Naive thymus-derived CD8-positive, alpha-beta T cell (primary cell): ENCODE results near the gene C1orf35. TPM values are rescaled to one million over a fixed set of nuclear protein-coding genes. Genes with fewer than 3 reads are reported as not detected.

Source experiments
- ATAC-seq, 2 donors: fragments of 150-1000 bp; cut with Tn5 transposase in 1 of 2; sonication (Bioruptor Pico), chemical (Tn5 transposase) in 1 of 2; 1 replicate in 1 of 2; 2 replicates in 1 of 2; pipeline ENCODE4 v1.10.0; 2021; ENCODE audit warnings: mild to moderate bottlenecking in 2 of 2, moderate library complexity in 2 of 2
- POLR2A ChIA-PET: fragments of 350-600 bp; sonication (Branson Sonifier 250); formaldehyde crosslinking; loops from one replicate; lab custom pipeline; 2021; ENCODE audit warnings: antibody characterized with exemption; lab: Charles Lee
- DNase-seq, 10 donors: peaks; one replicate each; pipeline versions ENCODE4 v3.0.0 to v3.0.0-alpha.2; 2020 to 2022
- H3K27ac Mint-ChIP-seq, 10 donors: one replicate each; pipeline ENCODE4 v1.8.0; 2020 to 2022; ENCODE audit warnings: mild to moderate bottlenecking in 10 of 10, mixed read lengths in 10 of 10, moderate library complexity in 4 of 10, inconsistent platforms in 1 of 10
- H3K27me3 Mint-ChIP-seq, 5 donors: one replicate each; pipeline ENCODE4 v1.8.0; 2021 to 2022; ENCODE audit warnings: mixed read lengths in 5 of 5
- H3K36me3 Mint-ChIP-seq, 3 donors: one replicate each; pipeline ENCODE4 v1.8.0; 2020 to 2022; ENCODE audit warnings: mixed read lengths in 3 of 3, mild to moderate bottlenecking in 2 of 3, inconsistent platforms in 1 of 3
- H3K4me1 Mint-ChIP-seq, 4 donors: one replicate each; pipeline ENCODE4 v1.8.0; 2021 to 2022; ENCODE audit warnings: mixed read lengths in 4 of 4
- H3K4me3 Mint-ChIP-seq, 10 donors: one replicate each; pipeline ENCODE4 v1.8.0; 2020 to 2022; ENCODE audit warnings: mild to moderate bottlenecking in 10 of 10, mixed read lengths in 10 of 10, moderate library complexity in 6 of 10, inconsistent platforms in 1 of 10
- H3K9me3 Mint-ChIP-seq, 9 donors: one replicate each; pipeline ENCODE4 v1.8.0; 2020 to 2022; ENCODE audit warnings: mixed read lengths in 9 of 9, mild to moderate bottlenecking in 3 of 9, inconsistent platforms in 1 of 9, moderate library complexity in 1 of 9
- polyA plus RNA-seq, 3 donors: library from polyadenylated mRNA; unstranded; fragments of 300-500 nt; fragmentation: Illumina TruSeq; gene quantifications; one replicate each; pipeline ENCODE4 v1.2.3, GENCODE V29; 2021
- total RNA-seq, 8 experiments: library from RNA in 2 of 8; stranded (reverse) in 2 of 8; gene quantifications; one replicate each; pipeline ENCODE4 v1.2.3 and lab custom pipeline; 2021 to 2026

The C1orf35 gene
- total RNA-seq (10 to 100 TPM; 26.0 to 28.1 TPM), polyA plus RNA-seq (10 to 100 TPM; 12.9 to 25.6 (median 20.0) TPM), total RNA-seq (lab: John Stamatoyannopoulos, UW) (18.0 to 28.9 (median 24.3) reads per million in 6 experiments)

GRCh38 chr1:228102791-228103620 lies at the start of gene C1orf35:
TSS of gene C1orf35 (minus strand) at chr1:228103325. CDS start at chr1:228103227, 98 bp downstream.
- peak within 1 kb of the TSS; percentile 91 to 98 (median 92) for H3K4me3 Mint-ChIP-seq
- ATAC-seq (peak; percentile 80 to 81), DNase-seq (peak; percentile 89 to 96 (median 94))
- H3K4me1 Mint-ChIP-seq, result peaks cover 10 to 35% (median 33%) of the 10 kb centered on the region in 4 donors
- peak within 1 kb of the TSS; percentile 88 to 98 (median 95) for H3K27ac Mint-ChIP-seq
- POLR2A ChIA-PET, result interaction anchor here (0.8 to 1.1 kb wide), 2 partner anchors 20 to 62 kb away, joined by 4 to 7 read pairs; partner anchors contain the start of genes ARF1 and IBA57
- no peaks in the 10 kb centered on the region for H3K9me3 Mint-ChIP-seq
- peaks cover 0 to 1% (median 0%) of the 10 kb centered on the region in 5 donors for H3K27me3 Mint-ChIP-seq
- peaks cover 0 to 39% (median 0%) of the 10 kb centered on the region in 3 donors for H3K36me3 Mint-ChIP-seq

- Mint-ChIP-seq H3K27ac (peak overlapping the region in 9 of 10 donors; percentile 15 to 78 (median 60)), H3K36me3 (no peaks in the 10 kb centered on the region), H3K4me1 (peaks cover 15 to 40% (median 29%) of the 10 kb centered on the region in 4 donors), H3K27me3 (no peaks in the 10 kb centered on the region), H3K9me3 (no peaks in the 10 kb centered on the region), H3K4me3 (no peak overlapping the region)
- DNase-seq (peak in 1 of 10 donors; percentile 23), ATAC-seq (no peak)
- POLR2A ChIA-PET, result interaction anchor here (0.8 to 2.6 kb wide), 4 partner anchors 10 to 16 kb away, joined by 3 to 11 read pairs (median 9); partner anchors contain the start of gene IBA57
Measured at GRCh38 chr1:228152918-228153258, 49.8 kb upstream of the C1orf35 start.

GRCh38 chr1:228152097-228152917 lies 49.2 kb upstream of the C1orf35 start:
- Mint-ChIP-seq H3K27ac (peak overlapping the region in 9 of 10 donors; percentile 34 to 78 (median 62)), H3K9me3 (no peaks in the 10 kb centered on the region), H3K4me3 (no peak overlapping the region), H3K27me3 (no peaks in the 10 kb centered on the region), H3K4me1 (peaks cover 15 to 36% (median 27%) of the 10 kb centered on the region in 4 donors), H3K36me3 (no peaks in the 10 kb centered on the region)
- POLR2A ChIA-PET, result interaction anchor here (0.8 to 2.6 kb wide), 8 partner anchors 10 to 45 kb away, joined by 3 to 11 read pairs (median 6); partner anchors contain the start of genes GUK1, IBA57 and MRPL55
- ATAC-seq, result no peak
- peak in 1 of 10 donors; percentile 53 for DNase-seq

GRCh38 chr1:228151180-228151925 lies 48.2 kb upstream of the C1orf35 start:
- H3K9me3 Mint-ChIP-seq, result no peaks in the 10 kb centered on the region
- ATAC-seq (peak in 1 of 2 donors; percentile 11), DNase-seq (peak in 1 of 10 donors; percentile 58)
- no peaks in the 10 kb centered on the region for H3K27me3 Mint-ChIP-seq
- POLR2A ChIA-PET, result interaction anchor here (0.6 to 2.6 kb wide), 7 partner anchors 9 to 44 kb away, joined by 3 to 11 read pairs (median 6); partner anchors contain the start of genes GUK1 and MRPL55
- no peaks in the 10 kb centered on the region for H3K36me3 Mint-ChIP-seq
- peak overlapping the region in 2 of 10 donors; percentile 7 to 17 for H3K4me3 Mint-ChIP-seq
- H3K27ac Mint-ChIP-seq, result peak overlapping the region in 9 of 10 donors; percentile 6 to 79 (median 71)
- peaks cover 11 to 36% (median 21%) of the 10 kb centered on the region in 4 donors for H3K4me1 Mint-ChIP-seq

- H3K4me1 Mint-ChIP-seq, result peaks cover 11 to 32% (median 14%) of the 10 kb centered on the region in 4 donors
- DNase-seq (peak in 1 of 10 donors; percentile 57), ATAC-seq (no peak)
Measured at GRCh38 chr1:228150461-228151179, 47.5 kb upstream of the C1orf35 start.

GRCh38 chr1:228150120-228150460 lies 47.0 kb upstream of the C1orf35 start:
- no peak for ATAC-seq
- H3K9me3 Mint-ChIP-seq, result no peaks in the 10 kb centered on the region
- peaks cover 8 to 29% (median 10%) of the 10 kb centered on the region in 4 donors for H3K4me1 Mint-ChIP-seq
- no peaks in the 10 kb centered on the region for H3K36me3 Mint-ChIP-seq
- DNase-seq, result peak in 1 of 10 donors; percentile 57
- no peak overlapping the region for H3K4me3 Mint-ChIP-seq
- H3K27me3 Mint-ChIP-seq, result no peaks in the 10 kb centered on the region
- POLR2A ChIA-PET, result interaction anchor here (1.5 to 1.8 kb wide), 2 partner anchors 10 to 11 kb away, joined by 3 to 9 read pairs; partner anchors contain the start of gene GUK1
- peak overlapping the region in 1 of 10 donors; percentile 48 for H3K27ac Mint-ChIP-seq

More at GRCh38 chr1:228150461-228151179, 47.5 kb upstream of the C1orf35 start:
- Mint-ChIP-seq H3K4me3 (no peak overlapping the region), H3K36me3 (no peaks in the 10 kb centered on the region), H3K9me3 (no peaks in the 10 kb centered on the region), H3K27me3 (no peaks in the 10 kb centered on the region), H3K27ac (no peak overlapping the region)
- POLR2A ChIA-PET, result interaction anchor here (1.1 to 2.6 kb wide), 4 partner anchors 11 to 42 kb away, joined by 3 to 9 read pairs (median 6); partner anchors contain the start of genes GUK1 and MRPL55

GRCh38 chr1:228149406-228150119 lies 46.4 kb upstream of the C1orf35 start, which contains the start of gene GJC2:
TSS of gene GJC2 (plus strand) at chr1:228149930. CDS start at chr1:228157759, 7,829 bp downstream.
- POLR2A ChIA-PET, result interaction anchor here (1.5 kb wide), 1 partner anchor 12 kb away, joined by 3 read pairs; no protein-coding TSS in a partner anchor
- peak in 1 of 10 donors; percentile 59 for DNase-seq
- Mint-ChIP-seq H3K27me3 (no peaks in the 10 kb centered on the region), H3K36me3 (no peaks in the 10 kb centered on the region), H3K27ac (peak within 1 kb of the TSS in 2 of 10 donors; percentile 40 to 48), H3K9me3 (no peaks in the 10 kb centered on the region), H3K4me3 (no peak within 1 kb of the TSS), H3K4me1 (peaks cover 3 to 23% (median 7%) of the 10 kb centered on the region in 4 donors)
- no peak for ATAC-seq

- Mint-ChIP-seq H3K27ac (no peak overlapping the region), H3K9me3 (no peaks in the 10 kb centered on the region), H3K4me3 (no peak overlapping the region), H3K36me3 (no peaks in the 10 kb centered on the region), H3K4me1 (peaks cover 2 to 22% (median 7%) of the 10 kb centered on the region in 4 donors), H3K27me3 (no peaks in the 10 kb centered on the region)
- no peak for ATAC-seq
- DNase-seq, result peak in 1 of 10 donors; percentile 60
- POLR2A ChIA-PET, result interaction anchor here (1.0 to 1.7 kb wide), 3 partner anchors 8 to 12 kb away, joined by 3 to 9 read pairs (median 5); no protein-coding TSS in a partner anchor
Measured at GRCh38 chr1:228148935-228149405, 45.8 kb upstream of the C1orf35 start.

GRCh38 chr1:228148196-228148861 lies 45.2 kb upstream of the C1orf35 start:
- Mint-ChIP-seq H3K27me3 (no peaks in the 10 kb centered on the region), H3K4me3 (no peak overlapping the region), H3K4me1 (peaks cover 8 to 27% (median 13%) of the 10 kb centered on the region in 4 donors), H3K27ac (no peak overlapping the region), H3K36me3 (no peaks in the 10 kb centered on the region), H3K9me3 (no peaks in the 10 kb centered on the region)
- DNase-seq, result peak in 1 of 10 donors; percentile 45
- no peak for ATAC-seq
- POLR2A ChIA-PET, result interaction anchor here (0.9 to 1.7 kb wide), 3 partner anchors 9 to 17 kb away, joined by 3 to 9 read pairs (median 5); partner anchors contain the start of gene IBA57
